HL-60 (cell line): ENCODE measurements around the gene CDC42EP4.
"Not testable (repeated sequence)": the region's sequence is repeated elsewhere in the genome, so short reads cannot be mapped to it uniquely, and the experiment has no call there.

Experiments used
- DNase-seq, 2 experiments: peaks; one replicate each; pipeline ENCODE4 v3.0.0-alpha.2; 2010 to 2020; ENCODE audit warnings: low read depth in 1 of 2, low spot score in 1 of 2
- H3K27ac ChIP-seq: fragments of 250-450 bp; sonication (Bioruptor Pico); replicated peaks from 2 replicates; pipeline ENCODE4 v1.5.1; 2020; ENCODE audit warnings: mild to moderate bottlenecking, moderate library complexity
- H3K27me3 ChIP-seq: fragments of 250-450 bp; sonication (Bioruptor Pico); 2 replicates; pipeline ENCODE4 v1.5.1; 2021; ENCODE audit warnings: mild to moderate bottlenecking, moderate library complexity; ENCODE audit not compliant: insufficient read depth, poor library complexity, severe bottlenecking
- H3K4me3 ChIP-seq: replicated peaks from 2 replicates; pipeline ENCODE4 v1.5.1; 2011; ENCODE audit warnings: mild to moderate bottlenecking, control low read depth, low read length; ENCODE audit not compliant: insufficient read depth
- GABPA ChIP-seq: IDR thresholded peaks from 2 replicates; pipeline ENCODE4 v1.6.1; 2012; ENCODE audit warnings: low read depth
- POLR2AphosphoS5 ChIP-seq: IDR thresholded peaks from 2 replicates; pipeline ENCODE4 v1.6.1; 2012; ENCODE audit warnings: low read depth
- SPI1 ChIP-seq: IDR thresholded peaks from 2 replicates; pipeline ENCODE4 v1.6.1; 2012; ENCODE audit warnings: low read depth, mild to moderate bottlenecking, borderline replicate concordance
- TF ChIP-seq, protein P1 (sequence below): IDR thresholded peaks from one replicate; pipeline ENCODE4 v1.5.1; 2011; ENCODE audit warnings: low read length, control low read depth, inconsistent platforms; ENCODE audit not compliant: insufficient read depth
- TF ChIP-seq, protein P2 (sequence below): IDR thresholded peaks from 2 replicates; pipeline ENCODE4 v1.6.1; 2012; ENCODE audit warnings: low read depth; ENCODE audit not compliant: insufficient replicate concordance

Gene CDC42EP4

DNA sequence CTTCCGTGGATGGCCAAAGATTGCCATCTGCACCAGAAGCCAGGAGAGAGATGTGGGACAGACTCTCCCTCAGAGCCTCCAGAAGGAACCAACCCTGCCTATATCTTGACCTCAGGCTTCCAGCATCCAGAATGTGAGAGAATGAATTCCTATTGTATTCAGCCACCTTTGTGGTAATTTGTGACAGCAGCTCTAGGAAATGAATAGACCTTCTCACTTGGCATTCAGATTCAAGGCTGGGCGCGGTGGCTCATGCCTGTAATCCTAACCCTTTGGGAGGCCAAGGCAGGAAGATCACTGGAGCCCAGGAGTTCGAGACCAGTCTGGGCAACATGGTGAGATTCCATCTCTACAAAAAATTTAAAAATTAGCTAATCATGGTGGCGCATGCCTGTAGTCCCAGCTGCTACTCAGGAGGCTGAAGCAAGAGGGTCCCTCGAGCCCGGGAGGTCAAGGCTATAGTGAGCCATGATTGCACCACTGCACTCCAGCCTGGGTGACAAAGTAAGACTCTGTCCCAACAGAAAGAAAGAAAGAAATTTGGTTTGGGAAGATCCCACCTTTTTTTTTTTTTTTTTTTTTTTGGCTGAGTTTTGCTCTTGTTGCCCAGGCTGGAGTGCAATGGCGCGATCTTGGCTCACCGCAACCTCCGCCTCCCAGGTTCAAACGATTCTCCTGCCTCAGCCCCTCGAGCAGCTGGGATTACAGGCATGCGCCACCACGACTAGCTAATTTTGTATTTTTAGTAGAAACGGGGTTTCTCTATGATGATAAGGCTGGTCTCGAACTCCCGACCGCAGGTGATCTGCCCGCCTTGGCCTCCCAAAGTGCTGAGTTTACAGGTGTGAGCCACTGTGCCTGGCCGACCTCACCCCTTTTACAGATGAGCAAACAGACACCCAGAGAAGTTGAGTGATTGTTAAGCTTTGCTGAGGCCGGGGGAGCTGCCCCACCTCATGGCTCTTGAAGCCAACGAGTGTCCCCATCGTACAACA lies 45.9 kb downstream of the CDC42EP4 start:
- Histone ChIP-seq H3K4me3 (no peak overlapping the region), H3K27ac (no peak overlapping the region), H3K27me3 (no peaks in the 10 kb centered on the region)
- DNase-seq: no peak
- TF ChIP-seq, protein P1, sequence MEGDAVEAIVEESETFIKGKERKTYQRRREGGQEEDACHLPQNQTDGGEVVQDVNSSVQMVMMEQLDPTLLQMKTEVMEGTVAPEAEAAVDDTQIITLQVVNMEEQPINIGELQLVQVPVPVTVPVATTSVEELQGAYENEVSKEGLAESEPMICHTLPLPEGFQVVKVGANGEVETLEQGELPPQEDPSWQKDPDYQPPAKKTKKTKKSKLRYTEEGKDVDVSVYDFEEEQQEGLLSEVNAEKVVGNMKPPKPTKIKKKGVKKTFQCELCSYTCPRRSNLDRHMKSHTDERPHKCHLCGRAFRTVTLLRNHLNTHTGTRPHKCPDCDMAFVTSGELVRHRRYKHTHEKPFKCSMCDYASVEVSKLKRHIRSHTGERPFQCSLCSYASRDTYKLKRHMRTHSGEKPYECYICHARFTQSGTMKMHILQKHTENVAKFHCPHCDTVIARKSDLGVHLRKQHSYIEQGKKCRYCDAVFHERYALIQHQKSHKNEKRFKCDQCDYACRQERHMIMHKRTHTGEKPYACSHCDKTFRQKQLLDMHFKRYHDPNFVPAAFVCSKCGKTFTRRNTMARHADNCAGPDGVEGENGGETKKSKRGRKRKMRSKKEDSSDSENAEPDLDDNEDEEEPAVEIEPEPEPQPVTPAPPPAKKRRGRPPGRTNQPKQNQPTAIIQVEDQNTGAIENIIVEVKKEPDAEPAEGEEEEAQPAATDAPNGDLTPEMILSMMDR: no peak
- TF ChIP-seq GABPA (no peak), SPI1 (no peak), POLR2AphosphoS5 (no peak)
- TF ChIP-seq, protein P2, sequence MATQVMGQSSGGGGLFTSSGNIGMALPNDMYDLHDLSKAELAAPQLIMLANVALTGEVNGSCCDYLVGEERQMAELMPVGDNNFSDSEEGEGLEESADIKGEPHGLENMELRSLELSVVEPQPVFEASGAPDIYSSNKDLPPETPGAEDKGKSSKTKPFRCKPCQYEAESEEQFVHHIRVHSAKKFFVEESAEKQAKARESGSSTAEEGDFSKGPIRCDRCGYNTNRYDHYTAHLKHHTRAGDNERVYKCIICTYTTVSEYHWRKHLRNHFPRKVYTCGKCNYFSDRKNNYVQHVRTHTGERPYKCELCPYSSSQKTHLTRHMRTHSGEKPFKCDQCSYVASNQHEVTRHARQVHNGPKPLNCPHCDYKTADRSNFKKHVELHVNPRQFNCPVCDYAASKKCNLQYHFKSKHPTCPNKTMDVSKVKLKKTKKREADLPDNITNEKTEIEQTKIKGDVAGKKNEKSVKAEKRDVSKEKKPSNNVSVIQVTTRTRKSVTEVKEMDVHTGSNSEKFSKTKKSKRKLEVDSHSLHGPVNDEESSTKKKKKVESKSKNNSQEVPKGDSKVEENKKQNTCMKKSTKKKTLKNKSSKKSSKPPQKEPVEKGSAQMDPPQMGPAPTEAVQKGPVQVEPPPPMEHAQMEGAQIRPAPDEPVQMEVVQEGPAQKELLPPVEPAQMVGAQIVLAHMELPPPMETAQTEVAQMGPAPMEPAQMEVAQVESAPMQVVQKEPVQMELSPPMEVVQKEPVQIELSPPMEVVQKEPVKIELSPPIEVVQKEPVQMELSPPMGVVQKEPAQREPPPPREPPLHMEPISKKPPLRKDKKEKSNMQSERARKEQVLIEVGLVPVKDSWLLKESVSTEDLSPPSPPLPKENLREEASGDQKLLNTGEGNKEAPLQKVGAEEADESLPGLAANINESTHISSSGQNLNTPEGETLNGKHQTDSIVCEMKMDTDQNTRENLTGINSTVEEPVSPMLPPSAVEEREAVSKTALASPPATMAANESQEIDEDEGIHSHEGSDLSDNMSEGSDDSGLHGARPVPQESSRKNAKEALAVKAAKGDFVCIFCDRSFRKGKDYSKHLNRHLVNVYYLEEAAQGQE: no peak

DNA sequence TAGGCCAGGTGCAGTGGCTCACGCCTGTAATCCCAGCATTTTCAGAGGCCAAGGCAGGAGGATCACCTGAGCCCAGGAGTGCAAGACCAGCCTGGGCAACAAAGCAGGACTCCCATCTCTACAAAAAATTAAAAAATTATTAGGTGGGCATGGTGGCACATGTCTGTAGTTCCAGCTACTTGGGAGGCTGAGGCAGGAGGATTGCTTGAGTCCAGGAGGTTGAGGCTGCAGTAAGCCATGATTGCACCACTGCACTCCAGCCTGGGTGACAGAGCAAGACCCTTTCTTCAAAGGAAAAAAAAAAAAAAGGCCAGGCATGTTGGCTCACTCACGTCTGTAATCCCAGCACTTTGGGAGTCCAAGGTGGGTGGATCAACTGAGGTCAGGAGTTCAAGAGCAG lies 47.4 kb downstream of the CDC42EP4 start:
- H3K27ac ChIP-seq, DNase-seq, H3K27me3 ChIP-seq, H3K4me3 ChIP-seq: not testable (repeated sequence)

DNA sequence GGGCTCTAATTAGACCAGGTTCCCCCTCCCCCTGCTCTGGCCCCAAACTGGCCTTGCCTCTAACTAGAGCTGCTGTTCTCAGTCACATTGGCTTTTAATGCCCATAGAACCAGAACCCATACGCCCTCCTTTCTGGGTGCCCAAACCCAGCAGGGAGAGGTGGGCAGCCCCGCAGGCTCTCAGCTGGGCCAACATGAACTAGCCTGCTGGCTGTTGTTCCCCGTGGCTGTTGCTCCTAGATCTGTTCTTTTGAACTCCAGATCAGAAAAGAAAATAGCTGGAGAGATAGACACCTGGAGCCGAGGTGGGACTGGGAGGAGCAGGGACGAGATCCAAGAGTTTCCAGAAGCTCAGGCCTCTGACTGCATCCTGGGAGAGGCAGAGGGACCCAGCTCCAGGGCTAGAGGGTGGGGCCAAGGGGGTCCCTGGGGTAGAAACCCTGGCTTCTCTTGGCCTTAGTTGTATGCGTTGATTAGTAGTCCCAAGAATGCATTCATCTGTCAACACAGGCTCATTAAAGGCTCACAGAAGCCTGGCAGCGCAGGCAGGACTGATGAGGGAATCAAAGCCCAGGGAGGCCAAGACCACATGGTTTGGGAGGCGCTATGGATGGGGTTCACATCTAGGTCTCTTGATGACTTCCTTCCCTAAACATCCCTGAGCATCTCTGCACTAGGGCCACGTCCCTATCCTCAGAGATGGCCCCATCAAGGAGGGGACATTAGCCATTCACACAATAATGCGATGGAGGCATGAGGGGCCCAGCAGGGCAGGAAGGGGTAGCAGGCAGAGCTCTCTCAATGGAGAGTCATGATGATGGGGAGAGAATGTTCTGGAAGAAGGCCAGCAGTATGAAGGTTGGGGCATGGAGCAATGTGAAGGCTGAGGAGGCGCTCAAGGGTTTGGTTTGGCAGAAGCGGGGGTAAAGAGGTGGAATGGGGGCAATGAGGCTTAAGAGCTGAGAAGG lies 48.8 kb downstream of the CDC42EP4 start:
- TF ChIP-seq, protein P2: no peak
- no peak for TF ChIP-seq SPI1
- TF ChIP-seq, protein P1: no peak
- TF ChIP-seq GABPA: no peak
- no peak for TF ChIP-seq POLR2AphosphoS5
- Histone ChIP-seq H3K27me3 (no peaks in the 10 kb centered on the region), H3K27ac (peak overlapping the region; percentile 97), H3K4me3 (no peak overlapping the region)
- peak in 1 of 2 experiments; percentile 13 for DNase-seq
